OCI-LY1 (cell line): ENCODE data around the gene SHROOM2.
A peak's percentile ranks its signal among the peaks of the same experiment; 100 is the strongest.

Experiments used
- H2AFZ ChIP-seq: fragments of 200-600 bp; sonication (generic), shearing (Covaris generic); 2 replicates; pipeline ENCODE4 v1.6.0; 2014; ENCODE audit warnings: antibody characterized with exemption, mild to moderate bottlenecking, low read length
- H3F3A ChIP-seq: fragments of 200-600 bp; sonication (generic), shearing (Covaris generic); 2 replicates; pipeline ENCODE4 v1.6.0; 2014; ENCODE audit warnings: mild to moderate bottlenecking, antibody characterized with exemption, low read length, moderate library complexity; ENCODE audit not compliant: insufficient read depth
- H3K27ac ChIP-seq: fragments of 200-600 bp; sonication (generic); 2 replicates; pipeline ENCODE4 v1.5.1; 2014; ENCODE audit warnings: low read length, mixed run types, mild to moderate bottlenecking, low read depth; ENCODE audit not compliant: poor library complexity, severe bottlenecking
- H3K27me3 ChIP-seq: fragments of 200-600 bp; sonication (generic); 2 replicates; pipeline ENCODE4 v1.6.0; 2014; ENCODE audit warnings: antibody characterized with exemption, mild to moderate bottlenecking, low read length, moderate library complexity; ENCODE audit not compliant: insufficient read depth
- H3K36me3 ChIP-seq: fragments of 200-600 bp; sonication (generic); 2 replicates; pipeline ENCODE4 v1.6.1; 2014; ENCODE audit warnings: mild to moderate bottlenecking, antibody characterized with exemption, low read length, moderate library complexity, mixed read lengths; ENCODE audit not compliant: insufficient read depth
- H3K4me1 ChIP-seq: fragments of 200-600 bp; sonication (generic); 2 replicates; pipeline ENCODE4 v1.5.1; 2014; ENCODE audit warnings: mild to moderate bottlenecking, low read length, moderate library complexity; ENCODE audit not compliant: insufficient read depth, severe bottlenecking
- H3K4me2 ChIP-seq: fragments of 200-600 bp; sonication (generic), shearing (Covaris generic); 2 replicates; pipeline ENCODE4 v1.6.1; 2014; ENCODE audit warnings: low read length
- H3K4me3 ChIP-seq: fragments of 200-600 bp; sonication (generic); 2 replicates; pipeline ENCODE4 v1.5.1; 2014; ENCODE audit warnings: low read length, low read depth, mild to moderate bottlenecking, mixed read lengths; ENCODE audit not compliant: poor library complexity, severe bottlenecking
- H3K79me2 ChIP-seq: fragments of 200-600 bp; shearing (Covaris generic); 2 replicates; pipeline ENCODE4 v1.6.1; 2016; ENCODE audit warnings: mixed run types, low read length, mixed read lengths; ENCODE audit not compliant: insufficient read depth
- H3K9ac ChIP-seq: fragments of 200-600 bp; sonication (generic), shearing (Covaris generic); 2 replicates; pipeline ENCODE4 v1.6.1; 2014; ENCODE audit warnings: mild to moderate bottlenecking, low read length, mixed read lengths
- H3K9me2 ChIP-seq: fragments of 200-600 bp; sonication (generic), shearing (Covaris generic); 2 replicates; pipeline ENCODE4 v1.6.1; 2014; ENCODE audit warnings: low read depth, mild to moderate bottlenecking, low read length, mixed read lengths
- H3K9me3 ChIP-seq: fragments of 200-600 bp; shearing (Covaris generic); 2 replicates; pipeline ENCODE4 v1.6.1; 2014; ENCODE audit warnings: low read length, mixed read lengths
- H4K20me1 ChIP-seq: fragments of 200-600 bp; sonication (generic), shearing (Covaris generic); 2 replicates; pipeline ENCODE4 v1.6.0; 2016; ENCODE audit warnings: mild to moderate bottlenecking, low read length; ENCODE audit not compliant: insufficient read depth
- EZH2 ChIP-seq: fragments of 200-600 bp; sonication (generic), shearing (Covaris generic); IDR thresholded peaks from 2 replicates; pipeline ENCODE4 v1.8.0; 2017; ENCODE audit warnings: borderline replicate concordance, mixed run types, mild to moderate bottlenecking, antibody characterized with exemption, low read length, moderate library complexity, mixed read lengths
- TF ChIP-seq, protein P1 (sequence below): fragments of 200-600 bp; sonication (generic), shearing (Covaris generic); IDR thresholded peaks from 2 replicates; pipeline ENCODE4 v1.5.1; 2017; ENCODE audit warnings: mild to moderate bottlenecking, antibody characterized with exemption, low read length, moderate library complexity, mixed read lengths

The SHROOM2 gene

DNA sequence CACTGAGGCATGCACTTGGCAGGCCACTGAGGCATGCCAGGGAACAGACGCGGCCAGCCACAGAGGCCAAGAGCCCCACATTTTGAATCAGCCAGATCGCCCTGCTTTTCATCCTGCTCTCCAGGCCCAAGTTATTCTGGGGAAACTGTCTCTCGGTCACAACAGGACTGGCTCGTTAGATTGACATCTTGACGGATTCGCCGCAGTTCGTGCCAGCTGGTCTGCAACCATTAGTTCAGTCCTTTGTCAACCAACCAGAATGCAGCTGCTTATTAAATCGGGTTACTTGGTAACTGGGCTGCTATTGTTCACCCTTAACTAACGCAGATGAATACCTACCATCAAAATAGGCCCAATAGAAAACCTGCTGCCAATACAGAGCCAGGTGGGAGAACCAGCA, 197.6 kb downstream of the SHROOM2 start:
- Histone ChIP-seq H3K79me2 (no peaks in the 10 kb centered on the region), H3K4me2 (no peak overlapping the region), H3K9ac (no peak overlapping the region), H4K20me1 (no peaks in the 10 kb centered on the region), H3K9me2 (no peaks in the 10 kb centered on the region), H3K27me3 (no peaks in the 10 kb centered on the region), H3K4me1 (no peaks in the 10 kb centered on the region), H3K4me3 (no peak overlapping the region), H3F3A (no peaks in the 10 kb centered on the region), H3K36me3 (no peaks in the 10 kb centered on the region), H3K27ac (no peak overlapping the region), H2AFZ (no peak overlapping the region), H3K9me3 (no peaks in the 10 kb centered on the region)
- TF ChIP-seq, protein P1, sequence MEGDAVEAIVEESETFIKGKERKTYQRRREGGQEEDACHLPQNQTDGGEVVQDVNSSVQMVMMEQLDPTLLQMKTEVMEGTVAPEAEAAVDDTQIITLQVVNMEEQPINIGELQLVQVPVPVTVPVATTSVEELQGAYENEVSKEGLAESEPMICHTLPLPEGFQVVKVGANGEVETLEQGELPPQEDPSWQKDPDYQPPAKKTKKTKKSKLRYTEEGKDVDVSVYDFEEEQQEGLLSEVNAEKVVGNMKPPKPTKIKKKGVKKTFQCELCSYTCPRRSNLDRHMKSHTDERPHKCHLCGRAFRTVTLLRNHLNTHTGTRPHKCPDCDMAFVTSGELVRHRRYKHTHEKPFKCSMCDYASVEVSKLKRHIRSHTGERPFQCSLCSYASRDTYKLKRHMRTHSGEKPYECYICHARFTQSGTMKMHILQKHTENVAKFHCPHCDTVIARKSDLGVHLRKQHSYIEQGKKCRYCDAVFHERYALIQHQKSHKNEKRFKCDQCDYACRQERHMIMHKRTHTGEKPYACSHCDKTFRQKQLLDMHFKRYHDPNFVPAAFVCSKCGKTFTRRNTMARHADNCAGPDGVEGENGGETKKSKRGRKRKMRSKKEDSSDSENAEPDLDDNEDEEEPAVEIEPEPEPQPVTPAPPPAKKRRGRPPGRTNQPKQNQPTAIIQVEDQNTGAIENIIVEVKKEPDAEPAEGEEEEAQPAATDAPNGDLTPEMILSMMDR = no peak

GRCh38 chrX:9988762-9989161, 202.5 kb downstream of the SHROOM2 start:
- H3K27me3 ChIP-seq = no peaks in the 10 kb centered on the region
- H3F3A ChIP-seq = no peaks in the 10 kb centered on the region
- no peak for TF ChIP-seq EZH2
- TF ChIP-seq, protein P1 = peak; percentile 37; the same call in 1 of the 2 replicates
- no peak overlapping the region for H3K9ac ChIP-seq
- H3K9me2 ChIP-seq = no peaks in the 10 kb centered on the region
- no peak overlapping the region for H2AFZ ChIP-seq
- H3K27ac ChIP-seq = no peak overlapping the region
- no peaks in the 10 kb centered on the region for H4K20me1 ChIP-seq
- no peaks in the 10 kb centered on the region for H3K4me1 ChIP-seq
- H3K36me3 ChIP-seq = no peaks in the 10 kb centered on the region
- H3K4me3 ChIP-seq = no peak overlapping the region
- no peaks in the 10 kb centered on the region for H3K79me2 ChIP-seq
- no peaks in the 10 kb centered on the region for H3K9me3 ChIP-seq
- H3K4me2 ChIP-seq = no peak overlapping the region

DNA sequence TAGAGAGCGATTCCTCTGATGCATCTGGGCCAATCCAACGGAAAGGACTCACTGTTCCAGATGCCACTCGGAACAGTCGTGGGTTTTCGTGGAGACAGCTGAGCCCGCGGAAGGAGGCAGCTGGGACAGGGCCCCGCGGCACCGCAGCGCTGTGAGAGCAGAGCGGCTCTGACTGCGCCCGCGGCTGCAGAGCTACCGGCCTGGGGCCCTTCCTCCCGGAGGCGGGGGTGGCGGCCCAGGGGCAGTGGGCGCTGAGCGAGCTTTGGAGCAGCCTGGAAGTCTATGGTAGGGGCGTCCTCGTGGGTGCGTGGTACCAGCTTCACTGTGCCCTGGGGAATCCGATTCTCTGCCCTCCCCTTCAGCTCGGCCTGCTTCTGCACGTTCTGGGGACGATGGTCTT, 205.8 kb downstream of the SHROOM2 start:
- no peaks in the 10 kb centered on the region for H4K20me1 ChIP-seq
- H3K4me2 ChIP-seq = no peak overlapping the region
- TF ChIP-seq, protein P1 = no peak
- no peak for TF ChIP-seq EZH2
- no peaks in the 10 kb centered on the region for H3K27me3 ChIP-seq
- no peaks in the 10 kb centered on the region for H3K36me3 ChIP-seq
- H3K4me1 ChIP-seq = no peaks in the 10 kb centered on the region
- H3K9me3 ChIP-seq = no peaks in the 10 kb centered on the region
- no peaks in the 10 kb centered on the region for H3K9me2 ChIP-seq
- no peaks in the 10 kb centered on the region for H3K79me2 ChIP-seq
- no peak overlapping the region for H3K4me3 ChIP-seq
- H3F3A ChIP-seq = no peaks in the 10 kb centered on the region
- no peak overlapping the region for H2AFZ ChIP-seq
- no peak overlapping the region for H3K9ac ChIP-seq
- H3K27ac ChIP-seq = no peak overlapping the region
